ENCODE data around the gene CEND1.

The CEND1 gene

GRCh38 chr11:764322-765024 is 25.4 kb downstream of the CEND1 start:
- Histone ChIP-seq H3K27ac (ENCODE audit: low read depth, low read length) (no peak overlapping the region), H3K4me3 (ENCODE audit: low read depth, low read length) (no peak overlapping the region), H3K27me3 (ENCODE audit: control insufficient read depth, insufficient read depth, low read length) (no peaks in the 10 kb centered on the region), H3K9me3 (ENCODE audit: control insufficient read depth, insufficient read depth, low read depth, low read length) (no peaks in the 10 kb centered on the region), H3K36me3 (ENCODE audit: control insufficient read depth, insufficient read depth, low read length) (peaks cover 75% of the 10 kb centered on the region), H3K9ac (ENCODE audit: low read length) (no peak overlapping the region), H3K4me1 (ENCODE audit: control insufficient read depth, insufficient read depth, low read length) (peaks cover 14% of the 10 kb centered on the region)

- Histone ChIP-seq H3K36me3 (ENCODE audit: control insufficient read depth, insufficient read depth, low read length) (peaks cover 82% of the 10 kb centered on the region), H3K9me3 (ENCODE audit: control insufficient read depth, insufficient read depth, low read depth, low read length) (no peaks in the 10 kb centered on the region), H3K27ac (ENCODE audit: low read depth, low read length) (no peak overlapping the region), H3K4me1 (ENCODE audit: control insufficient read depth, insufficient read depth, low read length) (peaks cover 14% of the 10 kb centered on the region), H3K9ac (ENCODE audit: low read length) (peak overlapping the region; percentile 15), H3K27me3 (ENCODE audit: control insufficient read depth, insufficient read depth, low read length) (no peaks in the 10 kb centered on the region), H3K4me3 (ENCODE audit: low read depth, low read length) (no peak overlapping the region)
Observed at GRCh38 chr11:763549-764321, 26.2 kb downstream of the CEND1 start.

GRCh38 chr11:763073-763463 is 26.8 kb downstream of the CEND1 start:
- Histone ChIP-seq H3K36me3 (ENCODE audit: control insufficient read depth, insufficient read depth, low read length) (peaks cover 83% of the 10 kb centered on the region), H3K27ac (ENCODE audit: low read depth, low read length) (no peak overlapping the region), H3K4me3 (ENCODE audit: low read depth, low read length) (no peak overlapping the region), H3K9me3 (ENCODE audit: control insufficient read depth, insufficient read depth, low read depth, low read length) (no peaks in the 10 kb centered on the region), H3K4me1 (ENCODE audit: control insufficient read depth, insufficient read depth, low read length) (peaks cover 14% of the 10 kb centered on the region), H3K9ac (ENCODE audit: low read length) (peak overlapping the region; percentile 15), H3K27me3 (ENCODE audit: control insufficient read depth, insufficient read depth, low read length) (no peaks in the 10 kb centered on the region)

GRCh38 chr11:762421-763072 is 27.3 kb downstream of the CEND1 start:
- no peak overlapping the region for H3K4me3 ChIP-seq (ENCODE audit: low read depth, low read length)
- H3K9me3 ChIP-seq (ENCODE audit: control insufficient read depth, insufficient read depth, low read depth, low read length), result no peaks in the 10 kb centered on the region
- peak overlapping the region; percentile 49 for H3K9ac ChIP-seq (ENCODE audit: low read length)
- H3K27me3 ChIP-seq (ENCODE audit: control insufficient read depth, insufficient read depth, low read length), result no peaks in the 10 kb centered on the region
- peaks cover 14% of the 10 kb centered on the region for H3K4me1 ChIP-seq (ENCODE audit: control insufficient read depth, insufficient read depth, low read length)
- peaks cover 85% of the 10 kb centered on the region for H3K36me3 ChIP-seq (ENCODE audit: control insufficient read depth, insufficient read depth, low read length)
- peak overlapping the region; percentile 39; the same call in 1 of the 2 replicates for H3K27ac ChIP-seq (ENCODE audit: low read depth, low read length)

GRCh38 chr11:761526-762108 is 28.3 kb downstream of the CEND1 start:
- Histone ChIP-seq H3K4me1 (ENCODE audit: control insufficient read depth, insufficient read depth, low read length) (peaks cover 14% of the 10 kb centered on the region), H3K36me3 (ENCODE audit: control insufficient read depth, insufficient read depth, low read length) (peaks cover 85% of the 10 kb centered on the region), H3K27me3 (ENCODE audit: control insufficient read depth, insufficient read depth, low read length) (no peaks in the 10 kb centered on the region), H3K9me3 (ENCODE audit: control insufficient read depth, insufficient read depth, low read depth, low read length) (no peaks in the 10 kb centered on the region), H3K9ac (ENCODE audit: low read length) (no peak overlapping the region), H3K27ac (ENCODE audit: low read depth, low read length) (no peak overlapping the region), H3K4me3 (ENCODE audit: low read depth, low read length) (no peak overlapping the region)

GRCh38 chr11:760236-760635 is 29.7 kb downstream of the CEND1 start:
- H3K27ac ChIP-seq (ENCODE audit: low read depth, low read length), result no peak overlapping the region

GRCh38 chr11:749731-750130 is 40.2 kb downstream of the CEND1 start:
- H3K4me1 ChIP-seq (ENCODE audit: control insufficient read depth, insufficient read depth, low read length), result peaks cover 17% of the 10 kb centered on the region
- H3K27ac ChIP-seq (ENCODE audit: low read depth, low read length), result no peak overlapping the region
- H3K9me3 ChIP-seq (ENCODE audit: control insufficient read depth, insufficient read depth, low read depth, low read length), result no peaks in the 10 kb centered on the region
- H3K27me3 ChIP-seq (ENCODE audit: control insufficient read depth, insufficient read depth, low read length), result no peaks in the 10 kb centered on the region
- peaks cover 20% of the 10 kb centered on the region for H3K36me3 ChIP-seq (ENCODE audit: control insufficient read depth, insufficient read depth, low read length)
- H3K9ac ChIP-seq (ENCODE audit: low read length), result no peak overlapping the region
- H3K4me3 ChIP-seq (ENCODE audit: low read depth, low read length), result no peak overlapping the region

More at GRCh38 chr11:760236-760635, 29.7 kb downstream of the CEND1 start:
- H3K9ac ChIP-seq (ENCODE audit: low read length), result no peak overlapping the region
- H3K9me3 ChIP-seq (ENCODE audit: control insufficient read depth, insufficient read depth, low read depth, low read length), result no peaks in the 10 kb centered on the region
- peaks cover 87% of the 10 kb centered on the region for H3K36me3 ChIP-seq (ENCODE audit: control insufficient read depth, insufficient read depth, low read length)
- no peaks in the 10 kb centered on the region for H3K27me3 ChIP-seq (ENCODE audit: control insufficient read depth, insufficient read depth, low read length)
- no peak overlapping the region for H3K4me3 ChIP-seq (ENCODE audit: low read depth, low read length)
- peaks cover 14% of the 10 kb centered on the region for H3K4me1 ChIP-seq (ENCODE audit: control insufficient read depth, insufficient read depth, low read length)

GRCh38 chr11:748007-748359 is 41.9 kb downstream of the CEND1 start:
- H3K36me3 ChIP-seq (ENCODE audit: control insufficient read depth, insufficient read depth, low read length), result peaks cover 20% of the 10 kb centered on the region
- H3K27me3 ChIP-seq (ENCODE audit: control insufficient read depth, insufficient read depth, low read length), result no peaks in the 10 kb centered on the region
- peak overlapping the region; percentile 84 for H3K4me3 ChIP-seq (ENCODE audit: low read depth, low read length)
- peak overlapping the region; percentile 90 for H3K9ac ChIP-seq (ENCODE audit: low read length)
- H3K4me1 ChIP-seq (ENCODE audit: control insufficient read depth, insufficient read depth, low read length), result peaks cover 21% of the 10 kb centered on the region
- no peaks in the 10 kb centered on the region for H3K9me3 ChIP-seq (ENCODE audit: control insufficient read depth, insufficient read depth, low read depth, low read length)
- H3K27ac ChIP-seq (ENCODE audit: low read depth, low read length), result peak overlapping the region; percentile 88

- Histone ChIP-seq H3K27ac (ENCODE audit: low read depth, low read length) (peak within 1 kb of the TSS; percentile 88), H3K27me3 (ENCODE audit: control insufficient read depth, insufficient read depth, low read length) (no peaks in the 10 kb centered on the region), H3K9ac (ENCODE audit: low read length) (peak within 1 kb of the TSS; percentile 92), H3K9me3 (ENCODE audit: control insufficient read depth, insufficient read depth, low read depth, low read length) (no peaks in the 10 kb centered on the region), H3K36me3 (ENCODE audit: control insufficient read depth, insufficient read depth, low read length) (peaks cover 15% of the 10 kb centered on the region), H3K4me3 (ENCODE audit: low read depth, low read length) (peak within 1 kb of the TSS; percentile 84), H3K4me1 (ENCODE audit: control insufficient read depth, insufficient read depth, low read length) (peaks cover 21% of the 10 kb centered on the region)
Observed at GRCh38 chr11:747158-748006, 42.5 kb downstream of the CEND1 start, which contains the start of gene TALDO1. TSS of gene TALDO1 (plus strand) at chr11:747464. CDS start at chr11:747482, 18 bp downstream.

Data from HUES6 (cell line).